NCI-H524 treated with DMSO at 0.1 percent for 48 hours (cell line): ENCODE data around the gene UPF2.
"Not testable (repeated sequence)": the region's sequence is repeated elsewhere in the genome, so short reads cannot be mapped to it uniquely, and the experiment has no call there.

Experiments used
- DNase-seq: peaks from one replicate; lab custom pipeline; 2025; lab: John Stamatoyannopoulos, UW

UPF2 gene, protein sequence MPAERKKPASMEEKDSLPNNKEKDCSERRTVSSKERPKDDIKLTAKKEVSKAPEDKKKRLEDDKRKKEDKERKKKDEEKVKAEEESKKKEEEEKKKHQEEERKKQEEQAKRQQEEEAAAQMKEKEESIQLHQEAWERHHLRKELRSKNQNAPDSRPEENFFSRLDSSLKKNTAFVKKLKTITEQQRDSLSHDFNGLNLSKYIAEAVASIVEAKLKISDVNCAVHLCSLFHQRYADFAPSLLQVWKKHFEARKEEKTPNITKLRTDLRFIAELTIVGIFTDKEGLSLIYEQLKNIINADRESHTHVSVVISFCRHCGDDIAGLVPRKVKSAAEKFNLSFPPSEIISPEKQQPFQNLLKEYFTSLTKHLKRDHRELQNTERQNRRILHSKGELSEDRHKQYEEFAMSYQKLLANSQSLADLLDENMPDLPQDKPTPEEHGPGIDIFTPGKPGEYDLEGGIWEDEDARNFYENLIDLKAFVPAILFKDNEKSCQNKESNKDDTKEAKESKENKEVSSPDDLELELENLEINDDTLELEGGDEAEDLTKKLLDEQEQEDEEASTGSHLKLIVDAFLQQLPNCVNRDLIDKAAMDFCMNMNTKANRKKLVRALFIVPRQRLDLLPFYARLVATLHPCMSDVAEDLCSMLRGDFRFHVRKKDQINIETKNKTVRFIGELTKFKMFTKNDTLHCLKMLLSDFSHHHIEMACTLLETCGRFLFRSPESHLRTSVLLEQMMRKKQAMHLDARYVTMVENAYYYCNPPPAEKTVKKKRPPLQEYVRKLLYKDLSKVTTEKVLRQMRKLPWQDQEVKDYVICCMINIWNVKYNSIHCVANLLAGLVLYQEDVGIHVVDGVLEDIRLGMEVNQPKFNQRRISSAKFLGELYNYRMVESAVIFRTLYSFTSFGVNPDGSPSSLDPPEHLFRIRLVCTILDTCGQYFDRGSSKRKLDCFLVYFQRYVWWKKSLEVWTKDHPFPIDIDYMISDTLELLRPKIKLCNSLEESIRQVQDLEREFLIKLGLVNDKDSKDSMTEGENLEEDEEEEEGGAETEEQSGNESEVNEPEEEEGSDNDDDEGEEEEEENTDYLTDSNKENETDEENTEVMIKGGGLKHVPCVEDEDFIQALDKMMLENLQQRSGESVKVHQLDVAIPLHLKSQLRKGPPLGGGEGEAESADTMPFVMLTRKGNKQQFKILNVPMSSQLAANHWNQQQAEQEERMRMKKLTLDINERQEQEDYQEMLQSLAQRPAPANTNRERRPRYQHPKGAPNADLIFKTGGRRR

DNA sequence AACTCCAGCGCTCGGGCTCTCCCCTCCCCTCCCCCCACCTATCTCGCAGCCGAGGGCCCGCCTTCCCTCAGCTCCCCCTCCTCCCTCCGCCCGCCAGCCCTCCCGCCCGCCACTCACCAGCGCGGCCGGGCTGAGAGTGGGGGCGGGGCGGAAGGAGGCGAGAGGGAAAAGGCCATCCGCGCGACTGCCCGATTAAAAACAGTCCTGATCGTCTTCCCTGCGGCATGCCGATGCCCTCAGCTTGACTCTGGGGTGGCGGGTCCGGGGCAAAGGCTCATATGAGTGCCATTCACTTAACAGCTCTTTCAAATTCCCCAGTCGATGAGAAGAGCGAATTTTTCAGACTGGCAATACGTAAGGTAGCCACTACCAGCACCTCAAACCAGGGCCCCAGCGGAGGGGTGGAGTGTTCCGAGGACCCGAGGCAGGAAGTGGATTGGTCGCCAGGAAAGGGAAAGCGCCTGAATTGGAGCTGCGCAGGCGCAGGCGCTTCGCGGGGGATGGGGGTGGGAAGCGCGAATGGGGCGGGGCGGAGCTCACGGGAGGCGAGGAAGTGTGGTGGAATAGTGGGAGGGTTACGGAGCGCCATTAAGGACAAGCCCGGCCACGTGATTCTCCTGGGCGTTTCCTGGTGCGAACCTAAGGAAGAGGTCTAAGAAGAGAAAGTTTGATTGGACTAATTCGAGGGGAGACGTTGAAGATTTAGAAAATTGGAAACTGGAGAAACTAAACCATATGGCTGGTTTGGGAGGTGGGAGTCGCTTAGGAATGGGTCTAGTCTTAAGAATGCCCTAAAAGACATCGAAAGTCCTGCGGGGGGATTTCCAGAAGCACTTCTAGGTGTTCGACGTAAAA is at the start of gene UPF2:
TSS of gene UPF2 (minus strand) at position 13 of the 855 bp plus-strand sequence. CDS start 7,386 bp downstream, outside the sequence.
- DNase-seq = peak; percentile 46

DNA sequence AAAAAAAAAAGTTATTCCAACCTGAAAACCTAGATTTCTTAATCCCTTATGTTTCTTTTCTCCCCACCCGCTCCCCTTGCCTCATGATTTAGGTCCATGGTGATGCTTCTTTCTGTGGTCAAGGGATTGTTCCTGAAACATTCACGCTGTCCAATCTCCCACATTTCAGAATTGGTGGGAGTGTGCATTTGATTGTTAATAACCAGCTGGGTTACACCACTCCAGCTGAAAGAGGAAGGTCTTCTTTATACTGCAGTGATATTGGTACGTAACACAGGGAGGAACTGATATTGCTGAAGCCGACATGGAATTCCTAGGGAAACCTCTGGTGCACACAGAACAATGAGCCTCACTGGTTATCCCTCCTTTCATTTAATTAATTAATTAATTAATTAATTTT is 48.8 kb upstream of the UPF2 start:
- no peak for DNase-seq

DNA sequence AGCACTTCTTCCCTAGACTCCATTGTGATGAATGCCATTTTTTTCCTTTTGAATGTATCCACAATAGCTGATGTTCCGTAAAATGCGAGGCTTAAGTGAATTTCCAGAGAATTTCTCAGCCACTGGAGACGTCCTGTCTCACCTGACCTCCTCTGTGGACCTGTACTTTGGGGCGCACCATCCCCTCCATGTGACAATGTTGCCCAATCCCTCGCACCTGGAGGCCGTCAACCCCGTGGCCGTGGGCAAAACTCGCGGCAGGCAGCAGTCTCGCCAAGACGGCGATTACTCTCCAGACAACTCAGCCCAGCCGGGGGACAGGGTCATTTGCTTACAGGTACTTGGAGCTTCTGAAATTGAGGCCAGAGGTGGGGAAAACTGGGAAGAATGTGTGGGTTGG is 46.3 kb upstream of the UPF2 start:
- DNase-seq = no peak

DNA sequence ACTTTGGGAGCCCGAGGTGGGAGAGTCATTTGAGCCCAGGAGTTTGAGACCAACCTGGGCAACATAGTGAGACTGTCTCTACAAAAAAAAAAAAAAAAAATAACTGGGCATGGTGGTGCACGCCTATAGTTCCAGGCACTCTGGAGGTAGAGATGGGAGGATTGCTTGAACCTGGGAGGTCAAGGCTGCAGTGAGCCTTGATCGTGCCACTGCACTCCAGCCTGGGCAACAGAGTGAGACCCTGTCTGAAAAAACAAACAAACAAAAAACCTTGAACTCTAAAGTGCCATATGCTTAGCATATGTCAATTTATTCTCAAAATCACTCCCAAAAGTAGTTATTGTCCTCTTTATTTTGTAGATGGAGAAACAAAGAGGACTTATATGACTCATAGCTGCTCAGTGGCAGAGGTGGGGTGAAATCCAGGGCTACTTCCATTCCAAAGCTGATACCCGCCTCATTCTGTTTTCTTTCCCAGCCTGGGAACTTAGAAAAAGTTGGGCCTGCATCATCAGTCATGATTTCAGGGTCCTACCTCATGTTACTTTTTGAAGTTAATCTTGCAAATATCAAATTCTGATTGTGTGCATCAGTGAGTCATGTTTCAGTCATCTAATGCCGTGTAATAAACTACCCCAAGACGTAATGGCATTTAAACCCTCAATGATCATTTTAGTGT is 39.4 kb upstream of the UPF2 start:
- DNase-seq = no peak

DNA sequence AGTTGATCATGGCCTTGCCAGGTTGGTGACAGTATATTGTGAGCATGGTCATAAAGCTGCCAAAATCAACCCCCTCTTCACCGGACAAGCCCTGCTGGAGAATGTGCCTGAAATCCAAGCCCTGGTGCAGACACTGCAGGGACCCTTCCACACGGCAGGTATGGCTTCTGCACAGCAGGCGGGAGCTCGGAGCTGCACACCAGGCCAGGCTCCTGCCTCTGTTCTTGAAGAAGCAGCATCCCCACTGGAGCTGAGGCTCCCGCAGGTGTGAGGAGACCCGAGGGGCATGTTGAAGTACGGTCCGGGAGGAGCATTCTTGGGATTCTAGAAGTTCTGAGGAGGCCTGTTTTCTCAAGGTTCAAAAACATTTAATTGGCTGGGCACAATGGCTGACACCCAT is 38.9 kb upstream of the UPF2 start:
- DNase-seq = no peak

DNA sequence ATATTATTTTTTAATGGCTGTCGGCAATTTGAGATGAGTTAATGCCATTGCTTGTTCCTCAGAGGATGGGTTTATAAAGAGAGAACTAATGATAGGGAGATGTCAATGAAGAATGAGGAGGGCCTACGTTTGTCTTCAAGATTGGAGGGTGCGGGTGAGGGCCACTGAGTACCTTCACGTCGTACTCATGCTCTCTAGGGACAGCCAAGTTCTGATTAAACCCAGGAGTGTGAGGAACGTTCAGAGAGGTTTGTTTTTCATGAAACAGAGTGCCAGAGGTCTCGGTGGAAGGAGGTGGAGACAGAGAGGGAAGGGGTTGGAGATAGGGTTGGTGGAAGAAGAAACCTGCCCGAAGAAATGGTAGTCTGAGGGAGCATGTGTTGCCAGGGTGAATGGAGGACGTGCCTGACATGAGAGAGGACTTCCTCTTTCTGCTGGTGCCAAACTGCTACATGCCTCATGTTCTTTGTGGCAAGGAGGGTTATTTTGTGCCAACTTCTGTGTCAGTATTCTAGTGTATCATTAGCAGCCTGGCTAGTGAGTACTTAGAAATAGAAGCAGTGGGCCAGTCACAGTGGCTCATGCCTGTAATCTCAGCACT is 35.1 kb upstream of the UPF2 start:
- no peak for DNase-seq

DNA sequence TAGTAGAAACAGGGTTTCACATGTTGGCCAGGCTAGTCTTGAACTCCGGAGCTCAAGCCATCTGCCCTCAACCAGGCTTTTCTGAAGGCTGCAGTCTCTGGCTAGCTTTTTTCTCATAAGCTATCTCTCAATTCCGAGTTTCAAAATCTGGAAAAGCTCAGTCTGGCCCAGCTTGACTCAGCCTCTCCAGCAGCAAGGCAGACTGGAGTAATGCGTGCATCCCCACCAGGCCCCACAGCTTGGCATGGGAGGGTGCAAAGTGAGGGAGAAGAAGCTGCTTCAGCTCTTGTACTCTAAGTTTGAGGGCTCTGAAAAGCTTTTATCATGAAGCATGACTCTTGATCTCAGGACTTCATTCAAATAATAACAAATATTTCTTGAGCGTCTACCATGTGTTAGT is 30.9 kb upstream of the UPF2 start:
- no peak for DNase-seq

DNA sequence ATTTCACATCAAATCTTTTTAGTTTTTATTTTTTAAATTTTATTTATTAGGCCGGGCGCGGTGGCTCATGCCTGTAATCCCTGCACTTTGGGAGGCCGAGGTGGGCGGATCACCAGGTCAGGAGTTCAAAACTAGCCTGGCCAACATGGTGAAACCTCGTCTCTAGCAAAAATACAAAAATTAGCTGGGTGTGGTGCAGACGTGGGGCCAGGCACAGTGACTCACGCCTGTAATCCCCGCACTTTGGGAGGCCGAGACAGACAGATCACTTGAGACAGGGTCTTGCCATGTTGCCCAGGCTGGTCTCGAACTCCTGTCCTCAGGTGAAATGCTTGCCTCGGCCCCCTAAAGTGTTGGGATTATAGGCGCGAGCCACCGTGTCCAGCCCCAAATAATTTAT is 28.8 kb upstream of the UPF2 start:
- DNase-seq = not testable (repeated sequence)

DNA sequence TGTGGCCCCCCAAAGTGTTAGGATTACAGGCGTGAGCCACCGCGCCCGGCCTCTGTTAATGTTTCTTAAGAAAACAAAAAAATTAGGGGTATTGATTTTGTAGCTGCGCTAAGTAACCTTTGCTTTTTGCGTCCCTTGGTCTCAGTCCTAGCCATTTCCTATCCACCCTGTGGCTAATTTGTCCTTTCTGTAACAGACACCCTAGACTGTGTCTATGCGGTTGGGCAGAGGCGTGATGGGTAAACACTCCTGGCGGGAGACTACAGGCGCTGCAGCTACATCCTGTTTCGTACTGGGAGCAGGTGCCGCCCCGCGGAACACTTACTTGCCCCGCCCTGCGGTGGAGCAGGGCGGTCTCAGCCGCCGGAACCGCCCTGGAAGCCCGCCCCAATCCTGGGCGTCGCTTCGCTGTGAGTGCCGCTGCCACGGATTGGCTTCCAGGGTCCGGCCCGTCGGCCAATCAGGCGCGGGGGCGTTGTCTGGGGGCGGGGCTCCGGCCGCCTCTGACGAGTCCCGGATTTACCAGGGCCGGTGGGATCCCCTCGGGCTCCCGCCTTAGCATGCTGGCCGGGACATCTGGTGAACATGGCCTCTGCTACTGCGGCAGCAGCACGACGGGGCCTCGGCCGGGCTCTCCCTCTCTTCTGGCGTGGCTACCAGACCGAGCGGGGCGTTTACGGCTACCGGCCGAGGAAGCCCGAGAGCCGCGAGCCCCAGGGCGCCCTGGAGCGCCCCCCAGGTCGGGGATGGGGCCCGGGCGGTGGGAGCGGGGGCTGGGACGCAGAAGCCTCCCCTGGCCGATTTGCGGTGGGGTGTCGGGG is 26.1 kb upstream of the UPF2 start, which contains the start of gene DHTKD1:
TSS of gene DHTKD1 (plus strand) at position 506 of the 821 bp plus-strand sequence. CDS start at position 586, 80 bp downstream.
- peak; percentile 33 for DNase-seq

DNA sequence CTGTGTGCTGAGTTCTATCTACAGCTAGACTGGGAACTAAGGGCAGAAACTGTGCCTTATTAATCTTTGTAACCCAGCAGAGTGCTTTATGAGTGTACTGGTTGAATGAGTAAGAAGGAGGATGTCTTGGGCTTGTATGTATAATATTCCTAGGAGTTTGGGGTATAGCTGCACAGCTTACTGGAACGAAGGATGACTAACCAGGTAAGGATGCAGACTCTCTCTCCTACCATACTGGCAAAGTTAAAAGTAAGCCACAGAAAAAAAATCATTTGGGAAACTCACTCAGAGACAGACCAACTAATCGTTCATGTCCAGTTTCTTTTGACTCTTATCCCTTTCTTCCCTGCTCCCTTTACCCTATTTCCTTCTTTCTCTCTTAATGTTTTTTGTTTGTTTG is 24.7 kb upstream of the UPF2 start:
- no peak for DNase-seq

DNA sequence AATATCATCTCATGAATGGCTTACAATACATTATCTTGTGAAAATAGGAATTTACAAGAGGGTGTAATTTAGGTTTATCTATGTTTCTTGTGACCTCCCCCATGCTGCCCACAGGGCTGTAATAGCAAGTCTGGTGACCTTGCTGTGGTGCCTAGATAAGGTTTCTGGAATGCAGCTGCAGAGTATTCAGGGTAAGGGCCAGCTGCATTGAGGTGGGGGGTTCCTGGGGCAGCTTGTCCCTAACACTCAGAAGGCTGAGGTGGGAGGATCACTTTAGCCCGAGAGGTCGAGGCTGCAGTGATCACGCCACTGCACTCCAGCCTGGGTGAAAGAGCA is 20.8 kb upstream of the UPF2 start:
- DNase-seq = no peak

DNA sequence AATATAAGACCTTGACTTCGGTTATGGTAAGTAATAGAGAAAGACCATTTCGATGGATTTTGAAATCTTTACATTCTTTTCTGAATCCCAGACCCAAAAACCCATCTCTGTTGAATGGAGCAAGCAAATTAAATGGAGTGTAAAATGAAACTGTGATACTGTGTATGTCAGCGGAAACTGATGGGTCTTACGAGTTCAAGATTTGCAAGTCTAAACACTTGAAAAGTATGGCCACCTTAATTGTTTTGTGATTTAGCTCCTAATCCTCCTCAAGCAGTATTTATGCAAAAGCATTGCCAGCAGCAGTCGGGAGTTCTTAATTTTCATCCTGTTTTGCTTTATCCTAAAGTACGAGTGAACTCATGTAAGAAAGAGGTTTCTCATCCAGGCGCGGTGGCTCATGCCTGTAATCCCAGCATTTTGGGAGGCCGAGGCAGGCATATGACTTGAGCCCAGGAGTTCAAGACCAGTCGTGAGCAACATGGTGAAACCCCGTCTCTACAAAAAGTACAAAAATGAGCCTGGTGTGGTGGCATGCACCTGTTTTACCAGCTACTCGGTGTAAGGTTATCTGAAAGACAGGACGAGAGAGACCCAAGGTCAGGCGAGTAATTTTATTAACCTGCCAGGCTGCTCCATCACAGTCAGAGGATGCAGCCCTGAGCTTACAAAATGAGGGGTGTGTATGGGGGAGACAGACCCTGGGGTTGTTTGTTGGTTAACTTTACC is 20.3 kb upstream of the UPF2 start:
- DNase-seq = no peak

DNA sequence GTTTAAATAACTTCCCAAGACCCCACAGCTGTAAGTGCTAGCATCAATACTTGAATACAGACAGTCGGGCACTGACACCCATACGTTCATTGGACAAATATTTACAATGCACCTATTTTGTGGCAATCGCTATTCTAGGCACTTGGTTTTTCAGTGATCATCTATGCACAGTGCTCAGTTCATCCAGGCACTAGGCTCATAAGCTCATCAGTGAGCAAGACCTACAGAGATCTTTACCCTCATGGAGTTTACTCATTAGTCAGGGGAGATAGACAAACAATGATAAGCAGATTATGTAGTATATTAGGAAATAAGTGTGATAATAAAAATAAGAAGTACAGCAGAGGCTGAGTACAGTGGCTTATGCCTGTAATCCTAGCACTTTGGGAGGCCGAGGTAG is 18.5 kb upstream of the UPF2 start:
- no peak for DNase-seq

DNA sequence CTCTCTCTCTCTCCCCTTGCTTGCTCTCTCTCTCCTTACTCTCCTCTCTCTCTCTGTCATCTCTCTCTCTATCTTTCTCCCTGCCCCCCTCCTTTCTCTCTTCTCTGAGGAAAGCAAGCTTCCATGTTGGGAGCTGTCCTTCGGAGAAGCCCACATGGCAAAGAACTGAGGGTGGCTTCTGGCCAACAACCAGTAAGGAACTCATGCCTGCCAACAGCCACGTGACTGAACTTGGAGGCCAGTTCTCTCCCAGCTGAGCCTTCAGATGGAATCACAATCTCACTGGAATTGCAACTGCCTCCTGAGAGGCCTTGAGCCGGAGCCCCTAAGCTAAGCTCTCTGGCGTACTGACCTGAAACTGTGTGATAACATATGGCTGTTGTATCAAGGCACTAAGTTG is 14.1 kb upstream of the UPF2 start:
- no peak for DNase-seq

DNA sequence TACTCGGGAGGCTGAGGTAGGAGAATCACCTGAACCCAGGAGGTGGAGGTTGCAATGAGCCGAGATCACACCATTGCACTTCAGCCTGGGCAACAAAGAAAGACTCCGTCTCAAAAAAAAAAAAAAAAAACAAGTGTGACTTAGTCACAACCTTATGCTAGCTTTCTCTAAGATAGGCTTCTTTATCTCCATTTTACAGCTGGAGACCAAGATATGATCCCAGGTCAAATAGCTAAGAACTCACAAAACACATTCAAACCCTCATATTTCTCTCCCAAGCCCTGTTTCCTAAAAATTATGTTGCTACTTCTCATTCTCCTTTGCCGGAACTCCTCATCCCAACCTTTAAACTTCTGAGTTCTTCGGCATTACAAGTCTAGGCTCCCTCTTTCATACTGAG is 13.1 kb upstream of the UPF2 start:
- no peak for DNase-seq

DNA sequence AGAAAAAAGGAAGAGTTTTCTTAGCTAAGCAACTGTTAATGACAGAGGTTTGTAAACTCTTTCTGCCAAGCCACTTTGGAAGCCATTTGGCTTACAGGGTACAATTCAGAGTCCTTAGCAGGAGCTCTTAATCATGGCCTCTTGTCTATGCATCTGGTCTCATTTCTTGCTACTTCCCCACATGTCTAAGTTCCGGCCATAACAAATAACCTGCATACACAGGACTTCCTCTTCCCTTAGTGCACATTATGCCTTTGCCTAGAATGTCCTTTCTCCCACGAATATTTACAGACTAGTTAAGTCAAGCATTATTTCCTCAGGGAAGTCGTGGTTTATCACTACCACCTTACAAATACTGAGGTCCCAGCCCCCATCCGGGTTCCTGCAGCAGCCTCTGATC is 8.6 kb upstream of the UPF2 start:
- DNase-seq = no peak

DNA sequence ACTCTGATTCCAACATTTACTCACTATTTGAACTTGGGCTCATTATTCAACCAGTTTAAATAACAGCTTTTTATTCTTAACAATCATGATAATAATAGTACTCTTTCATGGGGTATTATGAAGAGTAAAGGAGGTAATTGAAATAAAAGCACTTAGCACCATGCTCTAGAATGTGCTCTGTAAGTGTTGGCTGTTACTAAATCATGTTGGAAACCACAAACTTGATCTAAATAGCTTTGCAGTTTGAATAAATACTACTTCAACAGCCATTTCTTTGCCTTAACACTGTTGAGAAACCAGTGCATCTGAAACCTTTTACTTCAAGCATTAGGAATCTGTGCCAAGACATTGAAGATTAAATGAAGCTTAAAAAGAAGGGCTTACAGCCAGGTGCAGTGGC is 7.9 kb upstream of the UPF2 start:
- DNase-seq = no peak

DNA sequence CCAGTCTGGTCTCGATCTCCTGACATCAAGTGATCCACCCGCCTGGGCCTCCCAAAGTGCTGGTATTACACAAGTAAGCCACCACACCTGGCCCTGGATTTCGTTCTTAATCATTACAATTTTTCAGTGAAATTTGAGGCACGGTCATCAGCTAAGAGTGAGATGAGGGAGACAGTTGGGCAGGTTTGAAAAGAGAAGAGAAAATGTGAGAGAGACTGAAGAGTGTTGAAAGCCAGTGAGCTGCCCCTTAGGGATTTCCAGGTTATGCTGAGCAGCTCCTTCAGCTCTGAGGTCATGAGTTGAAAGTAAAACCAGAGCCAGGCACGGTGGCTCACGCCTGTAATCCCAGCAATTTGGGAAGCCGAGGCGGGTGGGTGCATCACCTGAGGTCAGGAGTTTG is 5.9 kb upstream of the UPF2 start:
- no peak for DNase-seq

DNA sequence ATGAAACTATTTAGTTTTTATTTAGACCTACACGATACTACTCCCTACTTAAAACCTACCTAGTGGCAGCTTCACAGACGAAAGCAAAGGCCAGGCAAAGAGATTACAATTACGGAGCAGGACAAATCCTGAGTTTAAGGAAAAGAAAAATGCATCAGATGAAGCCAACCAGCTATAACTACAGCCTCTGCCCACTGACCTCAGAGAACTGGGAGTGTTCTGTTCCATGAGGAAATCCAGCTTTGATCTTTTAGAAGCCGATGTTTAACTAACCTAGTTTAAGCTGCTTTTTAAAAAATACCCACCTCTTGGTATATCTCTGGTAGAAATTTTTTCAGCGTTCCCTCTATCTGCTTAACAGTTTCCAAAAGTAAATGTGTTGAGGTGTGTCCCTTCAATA is 3.0 kb upstream of the UPF2 start:
- DNase-seq = no peak
